GM04504 (cell line): ENCODE measurements around the gene ABCC11.
"Not testable (repeated sequence)": the region's sequence is repeated elsewhere in the genome, so short reads cannot be mapped to it uniquely, and the experiment has no call there.

Experiments used
- DNase-seq: peaks from one replicate; pipeline ENCODE4 v3.0.0-alpha.2; 2012; ENCODE audit warnings: low read depth

The ABCC11 gene

DNA sequence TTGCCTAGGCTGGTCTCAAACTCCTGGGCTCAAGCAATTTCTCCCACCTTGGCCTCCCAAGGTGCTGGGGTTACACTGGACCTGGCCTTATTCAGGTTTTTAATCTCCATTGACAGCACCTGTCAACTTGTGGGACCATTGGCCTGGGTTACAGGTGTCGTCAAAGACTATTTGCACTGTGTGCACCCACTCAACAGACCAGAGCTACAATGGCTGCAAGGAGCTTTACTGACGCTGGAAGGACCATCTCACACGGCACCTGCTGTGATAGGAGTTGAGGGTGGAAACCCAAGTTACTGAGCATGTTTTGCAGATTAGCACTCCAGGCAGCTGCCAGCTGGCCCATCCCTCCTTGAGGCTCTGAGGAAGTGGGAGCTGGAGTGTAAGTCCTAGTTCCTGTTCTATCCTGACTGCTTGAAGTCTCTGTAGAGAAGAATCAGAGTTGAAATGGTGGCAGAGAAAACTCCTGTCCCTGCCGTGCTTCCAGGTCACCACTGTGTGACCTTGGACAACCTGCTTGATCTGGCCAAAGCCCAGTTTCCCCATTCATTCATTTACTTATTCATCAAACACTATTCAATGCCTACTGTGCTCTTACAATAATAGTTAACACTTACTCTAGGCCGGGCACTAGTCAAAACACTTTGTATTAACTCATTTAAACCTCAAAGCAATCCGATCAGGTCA, 45.7 kb downstream of the ABCC11 start:
- DNase-seq = no peak

DNA sequence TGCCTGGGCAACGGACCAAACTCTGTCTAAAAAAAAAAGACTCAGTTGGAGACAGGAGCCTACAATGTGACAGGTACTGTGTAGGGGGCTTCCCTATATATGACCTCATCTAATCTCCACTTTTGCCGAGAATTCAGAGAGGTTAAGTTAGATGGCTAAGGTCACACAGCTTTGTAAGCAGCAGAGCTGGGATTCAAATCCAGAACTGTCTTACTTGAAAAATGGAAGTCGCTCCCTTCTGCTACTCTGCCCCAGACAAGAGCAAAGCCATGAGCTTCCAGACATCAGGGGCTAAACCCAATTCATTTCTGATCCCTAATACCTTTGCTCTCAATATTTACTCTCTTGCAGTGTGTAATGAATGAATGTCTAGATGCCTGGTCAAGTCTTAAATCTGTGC, 50.0 kb downstream of the ABCC11 start:
- DNase-seq = no peak

- no peak for DNase-seq
Measured at GRCh38 chr16:48194828-48195556, 52.3 kb downstream of the ABCC11 start.

DNA sequence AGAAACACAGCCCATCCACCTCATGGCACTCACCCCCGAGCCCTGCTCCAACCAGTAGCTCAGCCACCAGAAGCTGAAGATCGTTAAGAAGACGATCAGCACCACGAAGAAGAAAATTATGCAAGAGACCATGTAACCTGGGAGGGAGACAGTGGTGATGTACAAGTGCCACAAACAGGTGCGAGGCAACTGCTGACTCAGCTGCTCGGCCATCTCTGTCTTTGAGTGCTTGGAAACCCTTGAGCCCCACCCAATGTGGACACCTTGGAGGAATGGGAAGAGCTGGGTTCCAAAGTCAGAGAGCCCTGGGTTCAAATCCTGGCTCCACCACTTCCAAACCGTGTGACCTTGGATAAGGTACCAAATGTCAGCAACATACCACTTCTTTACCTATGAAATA, 53.5 kb downstream of the ABCC11 start:
- no peak for DNase-seq

GRCh38 chr16:48188449-48189102, 58.8 kb downstream of the ABCC11 start:
- DNase-seq = no peak

GRCh38 chr16:48187779-48188178, 59.6 kb downstream of the ABCC11 start:
- DNase-seq = no peak

GRCh38 chr16:48184681-48185080, 62.7 kb downstream of the ABCC11 start:
- no peak for DNase-seq

- DNase-seq = no peak
Measured at GRCh38 chr16:48182979-48183537, 64.3 kb downstream of the ABCC11 start.

GRCh38 chr16:48181746-48182520, 65.4 kb downstream of the ABCC11 start:
- not testable (repeated sequence) for DNase-seq

GRCh38 chr16:48180868-48181480, 66.4 kb downstream of the ABCC11 start:
- DNase-seq = no peak

DNA sequence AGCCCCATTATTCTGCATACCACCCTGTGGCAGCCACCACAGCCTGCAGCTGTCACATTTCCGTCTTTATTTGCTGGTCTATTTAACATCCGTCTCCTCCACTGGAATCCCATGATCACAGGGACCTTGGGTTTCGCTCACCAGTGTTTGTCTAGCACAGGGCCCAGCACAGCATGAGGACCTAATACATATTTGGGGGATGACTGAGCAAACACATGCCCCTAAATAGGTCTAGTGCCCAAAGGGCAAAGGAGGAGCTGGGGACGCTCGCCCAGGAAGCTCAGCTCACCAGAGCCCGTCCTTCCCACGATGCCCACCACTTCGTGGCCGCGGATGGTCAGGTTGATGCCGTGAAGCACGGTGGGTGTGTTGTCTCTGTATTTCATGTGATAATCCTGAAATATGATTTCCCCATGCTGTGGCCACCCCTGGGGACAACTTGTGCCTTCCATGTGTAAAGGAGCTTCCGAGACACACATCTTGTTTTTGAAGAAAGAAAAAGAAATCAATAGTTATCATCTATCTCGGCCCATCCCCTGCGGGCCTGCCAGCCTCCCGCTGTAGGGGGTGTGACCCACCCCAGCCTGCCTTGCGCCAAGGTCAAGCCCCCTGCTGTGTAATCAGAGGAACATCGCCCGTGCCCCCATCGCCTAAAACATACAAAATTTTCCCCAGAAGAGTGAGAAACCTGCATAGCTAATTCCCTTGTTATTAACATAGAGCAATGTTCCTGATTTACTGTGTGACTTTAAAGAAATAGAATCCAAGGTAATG, 70.5 kb downstream of the ABCC11 start:
- no peak for DNase-seq

DNA sequence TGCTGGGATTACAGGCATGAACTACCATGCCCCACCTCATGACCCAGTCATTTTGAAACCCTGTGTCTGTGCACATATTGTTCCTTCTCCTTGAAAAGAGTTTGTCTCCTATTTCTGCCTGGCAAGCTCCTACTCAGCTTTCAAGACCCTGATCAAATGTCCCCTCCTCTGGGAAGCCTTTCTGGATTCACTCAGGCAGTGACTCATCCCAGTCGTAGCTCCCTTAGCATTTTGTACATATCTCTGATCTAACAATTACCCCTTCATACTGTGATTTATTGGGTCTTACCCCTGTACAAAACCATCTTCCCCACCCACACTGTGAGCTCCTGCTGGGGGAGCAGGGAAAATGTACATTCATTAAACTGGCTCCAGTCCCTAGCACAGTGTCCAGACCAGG, 73.5 kb downstream of the ABCC11 start:
- DNase-seq = no peak

GRCh38 chr16:48172682-48173081, 74.7 kb downstream of the ABCC11 start:
- DNase-seq = no peak

GRCh38 chr16:48169896-48170295, 77.4 kb downstream of the ABCC11 start:
- no peak for DNase-seq

- no peak for DNase-seq
Measured at GRCh38 chr16:48168075-48168474, 79.3 kb downstream of the ABCC11 start.

DNA sequence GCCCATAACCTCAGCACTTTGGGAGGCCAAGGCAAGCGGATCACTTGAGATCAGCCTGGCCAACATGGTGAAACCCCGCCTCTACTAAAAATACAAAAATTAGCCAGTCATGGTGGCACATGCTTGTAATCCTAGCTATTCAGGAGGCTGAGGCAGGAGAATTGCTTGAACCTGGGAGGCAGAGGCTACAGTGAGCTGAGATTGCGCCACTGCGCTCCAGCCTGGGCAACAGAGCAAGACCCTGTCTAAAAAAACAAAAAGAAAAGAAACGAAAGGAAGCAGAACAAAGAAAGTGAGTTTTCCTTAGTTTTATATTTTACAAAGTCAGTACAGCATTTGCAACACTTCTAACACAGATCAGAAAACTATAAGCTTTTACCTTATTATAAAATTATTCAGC, 80.7 kb downstream of the ABCC11 start:
- not testable (repeated sequence) for DNase-seq

DNA sequence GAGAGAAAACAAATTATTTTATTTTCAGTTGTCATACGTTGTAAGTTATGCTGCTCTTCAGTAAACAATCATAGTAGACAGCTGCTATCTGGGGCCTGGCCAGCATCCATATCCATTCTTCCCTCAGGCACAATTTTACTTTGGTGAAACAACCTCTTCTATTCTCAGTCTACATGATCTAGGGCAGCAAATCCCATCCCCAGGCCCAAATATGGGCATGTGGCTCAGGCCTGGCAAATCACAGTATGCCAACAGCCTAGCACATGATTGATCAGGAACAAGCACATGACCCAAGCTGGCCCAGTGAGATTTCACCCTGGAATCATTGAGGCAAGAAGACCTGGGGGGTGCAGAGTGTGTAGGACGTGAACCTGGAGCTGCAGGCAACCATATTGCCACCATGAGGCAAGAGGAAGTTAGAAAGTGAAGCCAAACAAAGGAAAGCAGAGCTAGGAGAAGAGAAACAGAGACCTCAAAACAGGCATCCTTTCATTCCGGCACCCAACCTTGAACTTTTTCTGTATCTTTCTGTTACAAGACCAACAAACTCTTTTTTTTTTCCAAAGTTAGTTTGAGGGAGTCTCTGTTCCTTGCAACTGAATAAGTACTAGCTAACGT, 81.3 kb downstream of the ABCC11 start:
- no peak for DNase-seq

DNA sequence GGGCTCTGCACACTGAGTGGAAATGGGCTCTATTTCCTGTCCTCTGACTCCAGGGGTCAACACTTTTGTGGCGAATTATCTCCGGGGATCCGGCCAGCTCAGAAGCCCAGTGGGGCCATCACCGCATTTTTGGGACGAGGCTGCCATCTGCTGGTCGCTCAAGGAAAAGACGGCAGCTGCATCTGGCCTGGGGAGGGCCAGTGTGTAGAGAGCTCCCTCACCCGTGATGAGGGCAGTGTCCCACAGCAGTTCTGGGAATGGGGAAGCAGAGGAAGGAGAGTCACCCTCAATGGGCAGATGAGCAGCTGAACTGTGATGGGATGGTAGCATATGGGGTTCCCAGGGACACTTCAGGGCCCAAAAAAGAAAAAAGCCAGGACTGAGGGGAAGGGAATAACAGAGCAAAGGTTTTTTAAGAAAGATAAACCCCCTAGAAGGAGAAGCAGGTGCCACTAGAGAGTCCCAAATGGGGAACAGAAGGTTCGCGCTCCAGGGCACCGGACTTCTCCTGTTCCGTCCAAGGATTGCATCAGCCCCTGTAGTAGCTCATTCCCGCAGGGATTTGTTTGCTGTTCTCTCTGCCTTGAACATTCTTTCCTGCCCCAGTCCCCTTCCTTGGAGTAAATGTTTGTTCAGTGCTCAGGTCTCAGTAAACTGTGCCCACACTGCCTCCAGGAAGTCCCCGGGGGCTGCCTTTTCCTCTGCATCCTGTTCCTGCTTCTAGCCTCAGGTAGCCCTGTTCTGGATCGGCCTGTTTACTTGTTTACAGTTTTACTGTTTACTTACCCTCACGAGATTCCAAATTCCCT, 82.2 kb downstream of the ABCC11 start:
- peak; percentile 28 for DNase-seq

- no peak for DNase-seq
Measured at GRCh38 chr16:48162839-48163410, 84.4 kb downstream of the ABCC11 start.
